Osteocyte (in vitro differentiated cells): ENCODE results near the gene INHBE. TPM values are rescaled to one million over a fixed set of nuclear protein-coding genes. Genes with fewer than 3 reads are reported as not detected.

Experiments used
- DNase-seq: peaks from one replicate; pipeline ENCODE4 v3.0.0; 2021; ENCODE audit warnings: mixed read lengths; ENCODE audit not compliant: unreplicated experiment; ENCODE audit errors: extremely low spot score
- H3K27ac Mint-ChIP-seq: one replicate; pipeline ENCODE4 v1.8.0; 2021; ENCODE audit warnings: mild to moderate bottlenecking, mixed read lengths; ENCODE audit not compliant: unreplicated experiment
- H3K27me3 Mint-ChIP-seq: one replicate; pipeline ENCODE4 v1.8.0; 2021; ENCODE audit warnings: mixed read lengths; ENCODE audit not compliant: unreplicated experiment
- H3K36me3 Mint-ChIP-seq: one replicate; pipeline ENCODE4 v1.8.0; 2021; ENCODE audit warnings: mixed read lengths; ENCODE audit not compliant: unreplicated experiment
- H3K4me1 Mint-ChIP-seq: one replicate; pipeline ENCODE4 v1.8.0; 2021; ENCODE audit warnings: mixed read lengths; ENCODE audit not compliant: unreplicated experiment
- H3K4me3 Mint-ChIP-seq: one replicate; pipeline ENCODE4 v1.8.0; 2021; ENCODE audit warnings: mild to moderate bottlenecking, moderate library complexity, mixed read lengths; ENCODE audit not compliant: unreplicated experiment
- H3K9me3 Mint-ChIP-seq: one replicate; pipeline ENCODE4 v1.8.0; 2021; ENCODE audit warnings: mixed read lengths; ENCODE audit not compliant: unreplicated experiment
- total RNA-seq: library from RNA; stranded (reverse); gene quantifications from 2 replicates; pipeline ENCODE4 v1.2.1, GENCODE V29; 2021
- TF ChIP-seq, protein P1 (sequence below): fragments of 200-600 bp; sonication (generic); IDR thresholded peaks from 2 replicates; pipeline ENCODE4 v1.5.0; 2021; ENCODE audit warnings: antibody characterized with exemption, mild to moderate bottlenecking, moderate library complexity

Gene INHBE
- total RNA-seq, 1 donor from 2014 or later, result 1.3 TPM

DNA sequence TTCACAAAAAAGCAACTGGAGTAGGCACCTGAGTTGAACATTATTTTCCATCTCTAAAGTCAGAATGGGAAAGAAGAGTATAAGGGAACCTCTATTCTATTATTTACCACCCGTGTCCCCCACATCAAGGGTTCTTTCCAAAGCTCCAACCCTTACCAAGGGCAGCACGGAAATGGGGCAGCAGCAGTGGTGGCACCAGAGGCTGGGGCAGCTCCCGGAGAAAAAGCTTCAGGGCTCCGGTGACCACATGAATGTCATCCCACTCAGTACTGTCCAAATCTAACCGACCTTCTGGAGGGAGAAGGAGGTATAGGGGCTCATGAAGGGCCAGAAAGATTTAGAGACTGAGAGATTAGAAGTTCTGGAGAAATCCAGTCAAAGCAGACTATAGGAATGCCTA, 18.8 kb downstream of the INHBE start:
- TF ChIP-seq, protein P1, sequence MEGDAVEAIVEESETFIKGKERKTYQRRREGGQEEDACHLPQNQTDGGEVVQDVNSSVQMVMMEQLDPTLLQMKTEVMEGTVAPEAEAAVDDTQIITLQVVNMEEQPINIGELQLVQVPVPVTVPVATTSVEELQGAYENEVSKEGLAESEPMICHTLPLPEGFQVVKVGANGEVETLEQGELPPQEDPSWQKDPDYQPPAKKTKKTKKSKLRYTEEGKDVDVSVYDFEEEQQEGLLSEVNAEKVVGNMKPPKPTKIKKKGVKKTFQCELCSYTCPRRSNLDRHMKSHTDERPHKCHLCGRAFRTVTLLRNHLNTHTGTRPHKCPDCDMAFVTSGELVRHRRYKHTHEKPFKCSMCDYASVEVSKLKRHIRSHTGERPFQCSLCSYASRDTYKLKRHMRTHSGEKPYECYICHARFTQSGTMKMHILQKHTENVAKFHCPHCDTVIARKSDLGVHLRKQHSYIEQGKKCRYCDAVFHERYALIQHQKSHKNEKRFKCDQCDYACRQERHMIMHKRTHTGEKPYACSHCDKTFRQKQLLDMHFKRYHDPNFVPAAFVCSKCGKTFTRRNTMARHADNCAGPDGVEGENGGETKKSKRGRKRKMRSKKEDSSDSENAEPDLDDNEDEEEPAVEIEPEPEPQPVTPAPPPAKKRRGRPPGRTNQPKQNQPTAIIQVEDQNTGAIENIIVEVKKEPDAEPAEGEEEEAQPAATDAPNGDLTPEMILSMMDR, result no peak
- H3K36me3 Mint-ChIP-seq, result no peaks in the 10 kb centered on the region
- peaks cover 41% of the 10 kb centered on the region for H3K27me3 Mint-ChIP-seq
- no peak overlapping the region for H3K27ac Mint-ChIP-seq
- peaks cover 8% of the 10 kb centered on the region for H3K4me1 Mint-ChIP-seq
- H3K4me3 Mint-ChIP-seq, result no peak overlapping the region
- DNase-seq, result no peak
- H3K9me3 Mint-ChIP-seq, result no peaks in the 10 kb centered on the region

GRCh38 chr12:57474430-57474829, 19.3 kb downstream of the INHBE start:
- Mint-ChIP-seq H3K9me3 (no peaks in the 10 kb centered on the region), H3K36me3 (no peaks in the 10 kb centered on the region), H3K27ac (no peak overlapping the region), H3K4me1 (peaks cover 9% of the 10 kb centered on the region), H3K4me3 (peak overlapping the region; percentile 33), H3K27me3 (peaks cover 43% of the 10 kb centered on the region)
- DNase-seq, result no peak
- TF ChIP-seq, protein P1, result no peak

DNA sequence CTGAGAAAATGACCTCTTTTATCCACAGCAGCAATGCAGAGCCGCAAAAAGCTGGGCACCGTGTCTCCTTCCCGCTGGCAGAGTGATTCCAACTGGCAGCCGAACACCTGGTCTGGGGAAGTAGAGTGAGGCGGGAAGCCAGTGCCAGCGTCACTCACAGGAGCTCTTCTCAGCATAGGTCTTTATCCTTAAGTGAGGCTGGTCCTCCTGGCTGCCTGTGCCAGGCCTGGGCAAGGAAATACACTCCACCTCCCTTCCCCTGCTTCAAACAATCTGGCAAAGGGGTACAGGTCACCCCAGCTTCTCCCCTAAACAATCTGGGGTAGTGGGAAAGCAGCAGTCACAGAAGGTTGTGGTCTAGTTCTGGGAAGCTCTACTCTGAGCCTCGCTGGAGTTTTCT, 19.8 kb downstream of the INHBE start:
- peaks cover 13% of the 10 kb centered on the region for H3K4me1 Mint-ChIP-seq
- H3K27ac Mint-ChIP-seq, result no peak overlapping the region
- peaks cover 47% of the 10 kb centered on the region for H3K27me3 Mint-ChIP-seq
- TF ChIP-seq, protein P1, result no peak
- no peak for DNase-seq
- H3K4me3 Mint-ChIP-seq, result no peak overlapping the region
- H3K36me3 Mint-ChIP-seq, result no peaks in the 10 kb centered on the region
- H3K9me3 Mint-ChIP-seq, result no peaks in the 10 kb centered on the region

DNA sequence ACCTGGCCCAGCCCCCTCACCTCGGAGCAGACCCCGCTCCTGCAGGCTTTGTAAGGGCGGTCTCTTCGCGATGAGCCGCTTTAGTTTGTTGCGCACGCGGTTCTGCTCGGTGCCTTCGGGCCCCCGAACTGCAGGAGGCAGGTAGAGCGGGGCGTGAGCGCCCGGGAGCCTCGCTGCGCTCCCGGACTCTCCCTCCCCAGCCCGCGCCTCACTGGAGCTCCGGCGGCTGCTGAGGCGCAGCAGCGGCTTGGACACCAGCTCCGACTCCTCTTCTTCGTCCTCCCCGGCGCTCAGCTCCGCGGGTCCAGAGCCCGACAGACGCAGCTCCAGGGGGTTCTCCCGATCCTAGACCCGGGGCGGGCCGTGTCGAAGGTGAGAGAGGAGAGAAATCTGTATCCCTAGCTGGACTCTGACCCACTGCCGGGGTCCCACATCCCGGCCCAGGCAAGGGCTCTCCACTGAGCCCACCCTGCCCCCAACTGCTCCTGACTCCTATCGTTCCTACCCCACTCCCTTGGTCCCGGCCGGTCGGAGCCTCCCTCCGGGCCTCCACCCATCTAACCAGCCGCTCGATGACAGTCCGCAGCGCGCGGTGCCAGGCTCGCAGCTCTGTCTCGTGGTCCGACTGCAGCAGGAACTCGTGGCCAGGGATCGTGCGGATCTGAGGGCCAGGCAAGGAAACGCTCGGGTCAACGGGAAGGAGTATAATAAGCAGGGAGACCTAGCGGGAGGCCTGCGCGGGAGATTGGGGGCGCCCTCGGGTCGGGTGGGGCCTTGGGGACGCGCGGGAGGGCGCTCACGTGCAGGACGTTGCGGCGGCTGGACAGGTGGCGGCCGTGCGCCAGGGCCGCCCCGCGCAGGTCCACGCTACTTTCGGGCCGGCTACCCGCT, 20.4 kb downstream of the INHBE start:
- DNase-seq, result no peak
- H3K4me1 Mint-ChIP-seq, result peaks cover 13% of the 10 kb centered on the region
- no peaks in the 10 kb centered on the region for H3K36me3 Mint-ChIP-seq
- H3K27me3 Mint-ChIP-seq, result peaks cover 50% of the 10 kb centered on the region
- H3K9me3 Mint-ChIP-seq, result no peaks in the 10 kb centered on the region
- TF ChIP-seq, protein P1, result no peak
- peak overlapping the region; percentile 66 for H3K4me3 Mint-ChIP-seq
- no peak overlapping the region for H3K27ac Mint-ChIP-seq

DNA sequence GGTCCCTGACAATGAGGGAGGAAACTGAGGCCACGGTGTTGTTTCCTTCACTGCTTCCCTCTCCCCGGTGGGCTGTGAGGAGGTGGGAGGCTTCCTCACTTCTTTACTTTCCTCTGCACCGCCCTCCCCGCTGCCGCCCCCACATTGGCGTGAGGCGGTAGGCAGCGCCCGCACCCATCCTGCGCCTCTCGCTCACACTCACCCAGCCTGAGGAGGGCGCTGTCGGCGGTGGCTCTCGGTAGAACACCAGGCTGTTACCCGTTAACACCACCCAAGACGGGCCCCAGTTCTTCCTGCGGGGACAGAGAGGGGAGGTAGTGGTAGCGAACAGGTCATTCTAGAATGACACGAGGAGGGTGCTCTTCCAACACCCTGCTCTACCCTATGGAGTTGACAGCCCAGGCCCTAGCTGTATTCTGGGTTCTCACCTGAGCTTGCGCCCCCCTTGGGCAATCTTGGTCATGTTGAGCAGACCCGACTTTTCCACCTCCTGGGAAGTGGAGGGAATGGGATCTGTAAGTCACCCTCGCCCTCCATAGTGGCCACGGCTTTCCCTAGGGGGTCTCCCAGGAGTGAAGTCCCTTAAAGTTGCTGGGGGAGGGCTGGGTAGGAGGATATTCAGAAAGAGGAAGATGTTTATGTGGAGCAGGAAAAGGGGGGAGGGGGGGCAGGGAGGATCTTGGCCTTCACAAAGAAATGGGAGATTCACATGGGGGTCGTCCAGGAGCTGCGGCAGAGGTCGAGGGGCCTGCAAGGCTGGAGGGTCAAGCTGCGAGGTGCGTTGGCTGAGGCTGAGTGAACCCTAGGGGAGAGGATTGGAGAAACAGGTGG, 21.3 kb downstream of the INHBE start:
- H3K4me3 Mint-ChIP-seq, result peak overlapping the region; percentile 51
- peaks cover 57% of the 10 kb centered on the region for H3K27me3 Mint-ChIP-seq
- peak; percentile 75 for DNase-seq
- no peaks in the 10 kb centered on the region for H3K9me3 Mint-ChIP-seq
- H3K36me3 Mint-ChIP-seq, result no peaks in the 10 kb centered on the region
- peaks cover 13% of the 10 kb centered on the region for H3K4me1 Mint-ChIP-seq
- TF ChIP-seq, protein P1, result no peak
- no peak overlapping the region for H3K27ac Mint-ChIP-seq
